ENCODE results near the gene PAX5. TPM values are rescaled to one million over a fixed set of nuclear protein-coding genes. Genes with fewer than 3 reads are reported as not detected.
A peak's percentile ranks its signal among the peaks of the same experiment; 100 is the strongest.

PAX5 gene
- total and polyA plus RNA-seq, 2 of the 13 experiments (the other 11 are each of a cell fraction or from before 2014, with no cell fraction given) = not detected

DNA sequence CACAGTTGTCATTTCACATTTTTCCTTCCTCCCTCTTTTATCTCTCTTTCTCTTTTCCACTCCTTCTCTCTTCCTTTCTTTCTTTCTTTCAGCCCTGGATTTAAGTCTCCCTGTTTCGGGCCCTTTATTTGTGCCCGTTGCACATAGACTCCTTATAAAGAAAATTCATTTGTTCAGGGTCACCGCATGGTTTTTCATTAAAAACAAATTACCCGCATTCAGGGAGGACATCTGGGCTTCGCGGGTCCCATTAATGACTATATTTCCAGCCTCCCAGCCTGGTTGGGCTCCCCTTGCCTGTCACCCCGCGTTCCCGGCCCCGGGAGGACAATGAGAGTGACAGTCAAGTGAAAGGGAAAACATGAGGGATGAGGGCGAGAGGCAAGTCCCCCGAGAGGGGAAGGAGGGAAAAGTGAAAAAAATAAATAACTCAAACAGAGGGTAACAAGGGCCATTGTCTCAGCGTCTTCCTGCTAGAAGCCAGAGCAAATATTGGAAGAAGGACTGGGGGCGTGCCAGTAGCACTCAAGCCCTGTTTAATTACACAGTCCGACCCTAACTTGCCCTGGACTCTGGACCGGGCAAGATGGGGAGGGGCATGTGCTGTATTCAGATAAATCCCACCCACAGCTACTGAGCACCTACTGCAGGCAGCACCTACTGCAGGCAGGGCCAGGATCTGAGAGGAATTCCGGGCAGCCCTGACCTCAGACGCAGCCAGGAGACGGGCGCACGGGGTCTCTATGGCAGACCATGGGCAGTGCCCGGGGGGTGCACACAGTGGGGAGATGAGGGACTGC, 166.2 kb downstream of the PAX5 start (continued):
- TF ChIP-seq, protein P1, sequence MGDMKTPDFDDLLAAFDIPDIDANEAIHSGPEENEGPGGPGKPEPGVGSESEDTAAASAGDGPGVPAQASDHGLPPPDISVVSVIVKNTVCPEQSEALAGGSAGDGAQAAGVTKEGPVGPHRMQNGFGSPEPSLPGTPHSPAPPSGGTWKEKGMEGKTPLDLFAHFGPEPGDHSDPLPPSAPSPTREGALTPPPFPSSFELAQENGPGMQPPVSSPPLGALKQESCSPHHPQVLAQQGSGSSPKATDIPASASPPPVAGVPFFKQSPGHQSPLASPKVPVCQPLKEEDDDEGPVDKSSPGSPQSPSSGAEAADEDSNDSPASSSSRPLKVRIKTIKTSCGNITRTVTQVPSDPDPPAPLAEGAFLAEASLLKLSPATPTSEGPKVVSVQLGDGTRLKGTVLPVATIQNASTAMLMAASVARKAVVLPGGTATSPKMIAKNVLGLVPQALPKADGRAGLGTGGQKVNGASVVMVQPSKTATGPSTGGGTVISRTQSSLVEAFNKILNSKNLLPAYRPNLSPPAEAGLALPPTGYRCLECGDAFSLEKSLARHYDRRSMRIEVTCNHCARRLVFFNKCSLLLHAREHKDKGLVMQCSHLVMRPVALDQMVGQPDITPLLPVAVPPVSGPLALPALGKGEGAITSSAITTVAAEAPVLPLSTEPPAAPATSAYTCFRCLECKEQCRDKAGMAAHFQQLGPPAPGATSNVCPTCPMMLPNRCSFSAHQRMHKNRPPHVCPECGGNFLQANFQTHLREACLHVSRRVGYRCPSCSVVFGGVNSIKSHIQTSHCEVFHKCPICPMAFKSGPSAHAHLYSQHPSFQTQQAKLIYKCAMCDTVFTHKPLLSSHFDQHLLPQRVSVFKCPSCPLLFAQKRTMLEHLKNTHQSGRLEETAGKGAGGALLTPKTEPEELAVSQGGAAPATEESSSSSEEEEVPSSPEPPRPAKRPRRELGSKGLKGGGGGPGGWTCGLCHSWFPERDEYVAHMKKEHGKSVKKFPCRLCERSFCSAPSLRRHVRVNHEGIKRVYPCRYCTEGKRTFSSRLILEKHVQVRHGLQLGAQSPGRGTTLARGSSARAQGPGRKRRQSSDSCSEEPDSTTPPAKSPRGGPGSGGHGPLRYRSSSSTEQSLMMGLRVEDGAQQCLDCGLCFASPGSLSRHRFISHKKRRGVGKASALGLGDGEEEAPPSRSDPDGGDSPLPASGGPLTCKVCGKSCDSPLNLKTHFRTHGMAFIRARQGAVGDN (CRISPR knock-in tag; IDR thresholded peaks at IDR 0.05) = peak; percentile 63
- TF ChIP-seq NFKBIZ (CRISPR knock-in tag; IDR thresholded peaks at IDR 0.05) (peak; percentile 91), DNMT1 (CRISPR knock-in tag; IDR thresholded peaks at IDR 0.05) (peak; percentile 14; the same call in 1 of the 2 replicates), SMAD3 (CRISPR knock-in tag; IDR thresholded peaks at IDR 0.05) (peak; percentile 87), ATRX (CRISPR knock-in tag; IDR thresholded peaks at IDR 0.05; ENCODE audit: borderline replicate concordance) (no peak), GATAD1 (CRISPR knock-in tag; IDR thresholded peaks at IDR 0.05) (peak; percentile 51), ZSCAN31 (CRISPR knock-in tag; IDR thresholded peaks at IDR 0.05; ENCODE audit: low read depth) (0 out of 2 replicates have a peak, but pooled peaks have one; percentile 33), ARHGAP35 (CRISPR knock-in tag; IDR thresholded peaks at IDR 0.05; ENCODE audit: borderline replicate concordance) (no peak), RXRA (CRISPR knock-in tag; IDR thresholded peaks at IDR 0.05) (peak; percentile 99), ZNF652 (CRISPR knock-in tag; IDR thresholded peaks at IDR 0.05; ENCODE audit: borderline replicate concordance, low read depth) (no peak; the same call in 1 of the 2 replicates), DNMT3B (CRISPR knock-in tag; conservative IDR thresholded peaks at IDR 0.05) (no peak), BCL6 (CRISPR knock-in tag; IDR thresholded peaks at IDR 0.05) (peak; percentile 96), ZBTB7A (CRISPR knock-in tag; IDR thresholded peaks at IDR 0.05) (peak; percentile 90; the same call in 1 of the 2 replicates), ELF3 (CRISPR knock-in tag; IDR thresholded peaks at IDR 0.05) (peak; percentile 90), RXRB (CRISPR knock-in tag; IDR thresholded peaks at IDR 0.05; ENCODE audit: borderline replicate concordance) (peak; percentile 97), ZNF292 (CRISPR knock-in tag; IDR thresholded peaks at IDR 0.05; ENCODE audit: borderline replicate concordance, low read depth) (peak; percentile 84), ZNF329 (CRISPR knock-in tag; IDR thresholded peaks at IDR 0.05; ENCODE audit: low read depth) (0 out of 2 replicates have a peak, but pooled peaks have one; percentile 33), ESRRA (CRISPR knock-in tag; IDR thresholded peaks at IDR 0.05; ENCODE audit: low read depth) (peak; percentile 85; the same call in 1 of the 2 replicates)
- TF ChIP-seq, protein P2, sequence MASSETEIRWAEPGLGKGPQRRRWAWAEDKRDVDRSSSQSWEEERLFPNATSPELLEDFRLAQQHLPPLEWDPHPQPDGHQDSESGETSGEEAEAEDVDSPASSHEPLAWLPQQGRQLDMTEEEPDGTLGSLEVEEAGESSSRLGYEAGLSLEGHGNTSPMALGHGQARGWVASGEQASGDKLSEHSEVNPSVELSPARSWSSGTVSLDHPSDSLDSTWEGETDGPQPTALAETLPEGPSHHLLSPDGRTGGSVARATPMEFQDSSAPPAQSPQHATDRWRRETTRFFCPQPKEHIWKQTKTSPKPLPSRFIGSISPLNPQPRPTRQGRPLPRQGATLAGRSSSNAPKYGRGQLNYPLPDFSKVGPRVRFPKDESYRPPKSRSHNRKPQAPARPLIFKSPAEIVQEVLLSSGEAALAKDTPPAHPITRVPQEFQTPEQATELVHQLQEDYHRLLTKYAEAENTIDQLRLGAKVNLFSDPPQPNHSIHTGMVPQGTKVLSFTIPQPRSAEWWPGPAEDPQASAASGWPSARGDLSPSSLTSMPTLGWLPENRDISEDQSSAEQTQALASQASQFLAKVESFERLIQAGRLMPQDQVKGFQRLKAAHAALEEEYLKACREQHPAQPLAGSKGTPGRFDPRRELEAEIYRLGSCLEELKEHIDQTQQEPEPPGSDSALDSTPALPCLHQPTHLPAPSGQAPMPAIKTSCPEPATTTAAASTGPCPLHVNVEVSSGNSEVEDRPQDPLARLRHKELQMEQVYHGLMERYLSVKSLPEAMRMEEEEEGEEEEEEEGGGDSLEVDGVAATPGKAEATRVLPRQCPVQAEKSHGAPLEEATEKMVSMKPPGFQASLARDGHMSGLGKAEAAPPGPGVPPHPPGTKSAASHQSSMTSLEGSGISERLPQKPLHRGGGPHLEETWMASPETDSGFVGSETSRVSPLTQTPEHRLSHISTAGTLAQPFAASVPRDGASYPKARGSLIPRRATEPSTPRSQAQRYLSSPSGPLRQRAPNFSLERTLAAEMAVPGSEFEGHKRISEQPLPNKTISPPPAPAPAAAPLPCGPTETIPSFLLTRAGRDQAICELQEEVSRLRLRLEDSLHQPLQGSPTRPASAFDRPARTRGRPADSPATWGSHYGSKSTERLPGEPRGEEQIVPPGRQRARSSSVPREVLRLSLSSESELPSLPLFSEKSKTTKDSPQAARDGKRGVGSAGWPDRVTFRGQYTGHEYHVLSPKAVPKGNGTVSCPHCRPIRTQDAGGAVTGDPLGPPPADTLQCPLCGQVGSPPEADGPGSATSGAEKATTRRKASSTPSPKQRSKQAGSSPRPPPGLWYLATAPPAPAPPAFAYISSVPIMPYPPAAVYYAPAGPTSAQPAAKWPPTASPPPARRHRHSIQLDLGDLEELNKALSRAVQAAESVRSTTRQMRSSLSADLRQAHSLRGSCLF (CRISPR knock-in tag; IDR thresholded peaks at IDR 0.05; ENCODE audit: borderline replicate concordance) = no peak
- TF ChIP-seq, protein P3, sequence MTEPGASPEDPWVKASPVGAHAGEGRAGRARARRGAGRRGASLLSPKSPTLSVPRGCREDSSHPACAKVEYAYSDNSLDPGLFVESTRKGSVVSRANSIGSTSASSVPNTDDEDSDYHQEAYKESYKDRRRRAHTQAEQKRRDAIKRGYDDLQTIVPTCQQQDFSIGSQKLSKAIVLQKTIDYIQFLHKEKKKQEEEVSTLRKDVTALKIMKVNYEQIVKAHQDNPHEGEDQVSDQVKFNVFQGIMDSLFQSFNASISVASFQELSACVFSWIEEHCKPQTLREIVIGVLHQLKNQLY (CRISPR knock-in tag; IDR thresholded peaks at IDR 0.05) = peak; percentile 89

Measured in HepG2 (cell line).